Right ventricle myocardium superior (tissue), 1 donor: ENCODE data around the gene INO80C. TPM values are rescaled to one million over a fixed set of nuclear protein-coding genes. Genes with fewer than 3 reads are reported as not detected.

Source experiments
- ATAC-seq: fragments of 200-7000 bp; cut with Tn5 transposase; one replicate; pipeline ENCODE4 v1.9.1; 2020; ENCODE audit warnings: mild to moderate bottlenecking; ENCODE audit not compliant: poor library complexity
- DNase-seq: peaks from one replicate; pipeline ENCODE4 v3.0.0-alpha.2; 2020
- intact Hi-C: fragments of 100-400 bp; cut with DNase I; formaldehyde crosslinking; loops from one replicate; pipeline ENCODE4 v1.11.2; 2022
- long read RNA-seq: library from polyadenylated mRNA; unstranded; transcript quantifications from one replicate; pipeline ENCODE4 v2.0.0, GENCODE V29; 2021
- total RNA-seq: library from RNA; stranded (reverse); fragmentation: NEBNext Ultra II Directional; extraction: Animal tissue kit (Norgen Biotek cat#: 25700); gene quantifications from one replicate; pipeline ENCODE4 v1.2.1, GENCODE V29; 2021
- donor health status: DM: no; HTN: yes; CAD: no; lungs with severe emphysema.

INO80C gene, protein sequence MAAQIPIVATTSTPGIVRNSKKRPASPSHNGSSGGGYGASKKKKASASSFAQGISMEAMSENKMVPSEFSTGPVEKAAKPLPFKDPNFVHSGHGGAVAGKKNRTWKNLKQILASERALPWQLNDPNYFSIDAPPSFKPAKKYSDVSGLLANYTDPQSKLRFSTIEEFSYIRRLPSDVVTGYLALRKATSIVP
- 23.1 TPM for total RNA-seq
- long read RNA-seq, transcript INO80C-202 (5 exons, 974 nt) = major isoform, 8 of 9 reads
- long read RNA-seq, partial matches to known transcripts = 0 of 9 reads
- long read RNA-seq, other reads (novel, unspliced or antisense) = 0 of 9 reads

DNA sequence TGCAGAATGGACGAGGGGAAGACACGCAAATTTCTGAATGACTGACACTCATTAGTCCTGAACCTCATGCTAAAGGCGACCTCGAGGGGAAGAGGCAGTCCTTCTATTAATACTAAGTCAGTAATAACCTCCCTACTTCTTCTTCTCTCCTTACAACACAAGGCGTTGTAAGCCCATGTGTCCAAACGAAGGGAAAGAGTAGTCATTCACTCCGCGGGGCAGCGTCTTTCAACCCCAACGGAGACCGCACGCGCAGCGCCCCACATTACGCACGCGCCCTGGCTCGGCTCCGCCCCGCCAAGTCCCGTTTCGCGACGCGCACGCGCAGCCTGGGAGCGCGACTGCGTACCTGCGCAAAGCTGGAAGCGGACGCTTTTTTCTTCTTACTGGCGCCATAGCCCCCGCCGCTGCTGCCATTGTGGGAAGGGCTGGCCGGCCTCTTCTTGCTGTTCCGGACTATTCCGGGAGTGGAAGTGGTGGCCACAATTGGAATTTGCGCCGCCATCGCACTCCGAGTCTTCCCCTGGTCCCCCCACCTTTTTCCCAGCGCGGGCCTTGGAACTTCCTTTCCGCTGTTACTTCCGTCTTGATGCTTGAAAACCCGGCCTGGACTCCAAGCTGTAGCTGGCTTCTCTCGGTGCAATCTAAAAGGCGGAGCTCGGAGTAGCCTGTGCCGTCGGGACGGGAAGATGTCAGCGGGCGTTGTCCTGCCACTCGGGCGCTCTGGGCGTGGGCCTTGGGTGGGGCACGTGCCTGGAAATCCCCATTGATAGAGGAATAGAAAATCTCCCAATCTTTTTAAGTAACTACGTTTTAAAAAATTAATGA is at the start of gene INO80C:
TSS of gene INO80C (minus strand) at position 591 of the 828 bp plus-strand sequence. CDS start at position 505, 86 bp downstream.
- DNase-seq = peak; percentile 95
- peak; percentile 99 for ATAC-seq
- intact Hi-C loops = loop anchor here (5.0 kb wide), 1 partner anchor 85 kb away; the partner anchor contains the start of gene GALNT1

GRCh38 chr18:35547008-35547605 is 49.3 kb upstream of the INO80C start:
- DNase-seq (no peak), ATAC-seq (no peak)
- intact Hi-C loops = no loop called here

GRCh38 chr18:35542356-35542755 is 44.6 kb upstream of the INO80C start:
- intact Hi-C loops = no loop called here
- DNase-seq = no peak
- ATAC-seq = no peak

DNA sequence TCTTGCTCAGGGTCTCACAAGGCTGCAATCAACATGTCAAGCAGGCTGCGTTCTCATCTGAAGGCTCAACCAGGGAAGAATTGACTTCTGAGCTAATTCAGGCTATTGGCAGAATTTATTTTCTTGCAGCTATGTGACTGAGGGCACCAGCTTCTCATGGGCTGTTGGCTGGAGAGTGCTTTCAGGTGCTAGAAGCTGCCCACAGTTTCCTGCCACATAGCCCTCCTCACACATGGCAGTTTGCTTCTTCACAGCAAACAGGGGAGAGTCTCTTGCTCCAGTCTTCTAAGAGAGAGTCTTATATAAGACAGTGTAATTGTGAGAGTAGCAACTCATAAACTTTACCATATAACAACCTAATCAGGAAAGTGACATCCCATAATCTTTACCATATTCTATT is 37.5 kb upstream of the INO80C start:
- DNase-seq (no peak), ATAC-seq (no peak)
- intact Hi-C loops = no loop called here

GRCh38 chr18:35533916-35534405 is 36.2 kb upstream of the INO80C start:
- no peak for ATAC-seq
- DNase-seq = no peak
- intact Hi-C loops = no loop called here

- ATAC-seq (no peak), DNase-seq (no peak)
- intact Hi-C loops = loop anchor here (10.0 kb wide), 1 partner anchor 46 kb away; no protein-coding TSS in a partner anchor
Measured at GRCh38 chr18:35528749-35529274, 31.1 kb upstream of the INO80C start.

DNA sequence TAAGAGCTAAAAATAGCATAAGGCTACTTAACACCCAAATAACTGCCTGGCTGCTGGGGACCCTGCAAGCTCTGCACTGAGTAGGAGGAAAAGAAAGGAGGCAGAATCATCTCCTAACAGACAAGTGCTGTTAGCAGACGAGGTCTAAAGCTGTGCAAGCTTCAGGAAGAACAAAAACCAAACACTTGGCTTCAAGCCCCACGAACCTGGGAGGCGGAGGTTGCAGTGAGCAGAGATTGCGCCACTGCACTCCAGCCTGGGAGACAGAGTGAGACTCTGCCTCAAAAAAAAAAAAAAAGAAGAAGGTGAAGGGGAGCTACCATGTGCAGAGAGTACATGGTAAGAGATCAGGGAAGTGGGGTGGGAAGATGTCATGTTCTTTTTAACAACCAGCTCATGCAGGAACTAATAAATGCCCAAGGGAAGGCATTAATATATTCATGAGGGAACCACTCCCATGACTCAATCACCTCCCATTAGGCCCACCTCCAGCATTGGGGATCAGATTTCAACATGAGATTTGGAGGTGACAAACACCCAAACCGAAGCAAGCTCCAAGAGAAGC is 28.8 kb upstream of the INO80C start:
- ATAC-seq = peak; percentile 52
- DNase-seq = no peak
- intact Hi-C loops = loop anchor here (10.0 kb wide), 1 partner anchor 48 kb away; no protein-coding TSS in a partner anchor

DNA sequence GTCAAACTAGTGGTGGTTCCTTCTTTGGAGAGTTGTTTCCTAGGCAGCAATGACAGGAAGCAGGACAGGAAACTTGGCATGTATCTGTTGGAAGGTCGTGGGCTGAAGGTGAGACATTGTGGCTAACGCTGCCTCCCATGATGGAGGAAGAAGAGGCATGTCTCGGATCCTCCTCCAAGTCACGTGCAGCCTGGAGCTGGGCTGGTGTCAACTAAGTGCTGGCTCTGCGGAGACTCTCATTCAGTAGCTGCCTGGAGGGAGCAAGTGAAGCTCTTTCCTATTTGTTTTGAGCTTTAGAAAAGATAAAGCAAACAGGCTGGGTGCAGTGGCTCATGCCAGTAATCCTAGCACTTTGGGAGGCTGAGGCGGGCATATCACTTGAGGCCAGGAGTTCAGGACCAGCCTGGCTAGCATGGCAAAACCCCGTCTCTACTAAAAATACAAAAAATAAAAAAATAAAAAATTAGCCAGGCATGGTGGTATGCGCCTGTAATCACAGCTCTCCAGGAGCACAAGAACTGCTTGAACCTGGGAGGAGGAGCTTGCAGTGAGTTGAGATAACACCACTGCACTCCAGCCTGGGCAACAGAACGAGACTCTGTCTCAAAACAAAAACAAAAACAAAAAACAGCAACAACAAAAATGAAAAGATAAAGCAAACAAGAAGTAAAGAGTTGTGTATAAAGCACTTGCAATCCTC is 28.2 kb upstream of the INO80C start:
- intact Hi-C loops = loop anchor here (10.0 kb wide), 1 partner anchor 49 kb away; no protein-coding TSS in a partner anchor
- DNase-seq (no peak), ATAC-seq (peak; percentile 59)

GRCh38 chr18:35524226-35524625 is 26.5 kb upstream of the INO80C start:
- intact Hi-C loops = loop anchor here (10.0 kb wide), 1 partner anchor 51 kb away; no protein-coding TSS in a partner anchor
- peak; percentile 64 for DNase-seq
- peak; percentile 40 for ATAC-seq

- DNase-seq (no peak), ATAC-seq (no peak)
- intact Hi-C loops = loop anchor here (10.0 kb wide), 1 partner anchor 52 kb away; no protein-coding TSS in a partner anchor
Measured at GRCh38 chr18:35522130-35522959, 24.6 kb upstream of the INO80C start.

GRCh38 chr18:35521133-35521532 is 23.4 kb upstream of the INO80C start:
- DNase-seq = no peak
- intact Hi-C loops = loop anchor here (10.0 kb wide), 1 partner anchor 54 kb away; no protein-coding TSS in a partner anchor
- no peak for ATAC-seq

DNA sequence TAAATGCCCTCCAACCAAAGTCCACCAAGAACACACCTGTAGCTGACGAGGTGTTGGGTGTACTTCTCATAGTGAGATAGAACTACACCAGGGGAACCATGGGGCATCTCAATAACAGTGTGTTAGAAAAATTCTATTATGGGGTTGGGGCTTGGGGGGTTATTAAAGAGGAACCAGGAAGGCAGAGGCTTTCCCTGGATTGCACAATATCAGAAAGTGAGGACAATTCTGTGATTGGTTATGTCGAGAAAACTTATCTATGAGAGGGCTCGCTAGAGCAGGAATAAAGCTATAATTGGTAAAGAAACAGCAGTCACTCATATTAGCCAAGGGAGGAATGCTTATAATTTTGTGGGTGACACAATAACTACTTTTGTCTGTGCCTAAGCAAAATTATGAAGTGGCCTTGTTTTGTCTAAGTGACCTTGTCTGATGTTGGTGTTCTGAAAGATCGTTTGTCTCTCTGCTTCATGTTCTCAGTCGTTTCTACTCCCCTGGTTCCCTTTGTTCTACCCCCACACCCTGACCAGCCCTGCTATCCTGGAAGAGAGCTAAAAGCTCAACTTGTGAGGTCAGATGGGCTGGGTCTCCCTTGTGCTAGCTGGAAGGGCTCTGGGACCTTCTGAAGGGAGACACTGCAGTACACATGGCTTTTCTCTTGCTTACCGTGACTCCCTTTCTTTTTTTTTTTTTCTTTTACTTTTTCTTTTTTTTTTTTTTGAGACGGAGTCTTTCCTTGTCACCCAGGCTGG is 21.6 kb upstream of the INO80C start:
- DNase-seq = no peak
- no peak for ATAC-seq
- intact Hi-C loops = no loop called here

GRCh38 chr18:35517715-35518114 is 20.0 kb upstream of the INO80C start:
- DNase-seq (no peak), ATAC-seq (no peak)
- intact Hi-C loops = no loop called here

GRCh38 chr18:35516789-35517188 is 19.0 kb upstream of the INO80C start:
- no peak for ATAC-seq
- no peak for DNase-seq
- intact Hi-C loops = no loop called here

DNA sequence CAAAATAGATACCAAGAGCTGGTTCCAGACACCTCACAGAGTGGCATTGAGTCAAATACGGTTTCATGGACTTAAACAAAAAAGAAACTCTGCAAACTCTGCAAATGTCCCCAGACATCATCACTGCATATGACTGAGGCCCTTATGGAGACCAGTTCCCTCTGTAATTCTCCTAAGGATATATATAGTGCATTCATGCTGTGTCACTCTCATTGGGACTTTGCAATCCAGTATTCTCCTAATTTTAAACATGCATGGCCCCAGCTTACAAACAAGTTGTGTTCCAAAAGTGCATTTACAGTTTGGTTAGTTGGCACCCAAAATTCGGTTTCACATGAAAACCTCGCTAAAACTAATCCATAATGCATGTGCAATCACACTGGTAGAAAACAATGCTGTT is 18.6 kb upstream of the INO80C start:
- DNase-seq = no peak
- intact Hi-C loops = no loop called here
- no peak for ATAC-seq

DNA sequence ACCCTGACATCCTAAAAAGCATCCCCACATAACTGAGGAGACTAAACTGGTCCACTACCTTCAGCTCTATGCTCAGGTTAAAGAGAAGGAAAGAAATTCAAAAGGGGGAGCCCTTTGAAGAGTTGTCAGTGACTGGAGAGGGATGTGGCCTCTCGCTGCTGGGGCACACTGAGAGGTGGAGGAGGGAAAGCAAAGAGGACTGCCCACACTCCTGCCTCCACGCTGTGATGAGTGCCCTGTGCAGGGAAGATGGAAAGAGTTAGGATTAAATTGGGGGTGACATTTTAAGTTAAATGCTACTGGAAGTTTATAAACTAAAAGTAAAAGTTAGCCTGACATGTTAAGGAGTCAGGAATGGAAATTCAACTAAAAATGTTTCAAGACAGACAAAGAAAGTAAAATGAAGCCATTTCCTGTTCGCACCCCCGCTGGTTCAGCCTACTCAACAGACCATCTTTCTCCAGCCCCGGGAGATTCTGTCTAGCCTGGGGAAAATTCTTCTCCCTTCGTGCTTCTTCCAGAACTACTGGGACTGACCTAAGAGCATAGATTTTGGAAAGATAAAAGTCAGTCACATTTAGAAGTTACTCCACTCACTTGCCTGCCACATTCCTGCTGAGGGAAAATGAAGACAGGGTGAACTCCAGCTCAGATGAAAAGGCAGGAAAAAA is 17.8 kb upstream of the INO80C start:
- ATAC-seq (no peak), DNase-seq (no peak)
- intact Hi-C loops = no loop called here
